Progenitor cell of endocrine pancreas (in vitro differentiated cells): ENCODE measurements around the gene GAA. TPM values are rescaled to one million over a fixed set of nuclear protein-coding genes. Genes with fewer than 3 reads are reported as not detected.

Experiments
- DNase-seq: peaks from one replicate; pipeline ENCODE4 v3.0.0; 2021; ENCODE audit warnings: low spot score; ENCODE audit not compliant: unreplicated experiment
- H3K27ac Mint-ChIP-seq: 2 replicates; pipeline ENCODE4 v1.8.0; 2021; ENCODE audit warnings: mild to moderate bottlenecking, moderate library complexity, mixed read lengths
- H3K27me3 Mint-ChIP-seq: 2 replicates; pipeline ENCODE4 v1.8.0; 2021; ENCODE audit warnings: mixed read lengths
- H3K36me3 Mint-ChIP-seq: 2 replicates; pipeline ENCODE4 v1.8.0; 2022; ENCODE audit warnings: mixed read lengths; ENCODE audit not compliant: insufficient read depth
- H3K4me1 Mint-ChIP-seq: 2 replicates; pipeline ENCODE4 v1.8.0; 2021; ENCODE audit warnings: low read depth, mixed read lengths
- H3K4me3 Mint-ChIP-seq: 2 replicates; pipeline ENCODE4 v1.8.0; 2021; ENCODE audit warnings: low read depth, mild to moderate bottlenecking, moderate library complexity, mixed read lengths
- H3K9me3 Mint-ChIP-seq: 2 replicates; pipeline ENCODE4 v1.8.0; 2021; ENCODE audit warnings: low read depth, mixed read lengths
- total RNA-seq: library from RNA; stranded (reverse); gene quantifications from 2 replicates; pipeline ENCODE4 v1.2.1, GENCODE V29; 2021
- TF ChIP-seq, protein P1 (sequence below): fragments of 200-600 bp; sonication (generic); IDR thresholded peaks from one replicate; pipeline ENCODE4 v1.5.0; 2021; ENCODE audit warnings: antibody characterized with exemption, mild to moderate bottlenecking; ENCODE audit not compliant: unreplicated experiment

The GAA gene
- total RNA-seq, 1 donor from 2014 or later: 37.9 TPM

DNA sequence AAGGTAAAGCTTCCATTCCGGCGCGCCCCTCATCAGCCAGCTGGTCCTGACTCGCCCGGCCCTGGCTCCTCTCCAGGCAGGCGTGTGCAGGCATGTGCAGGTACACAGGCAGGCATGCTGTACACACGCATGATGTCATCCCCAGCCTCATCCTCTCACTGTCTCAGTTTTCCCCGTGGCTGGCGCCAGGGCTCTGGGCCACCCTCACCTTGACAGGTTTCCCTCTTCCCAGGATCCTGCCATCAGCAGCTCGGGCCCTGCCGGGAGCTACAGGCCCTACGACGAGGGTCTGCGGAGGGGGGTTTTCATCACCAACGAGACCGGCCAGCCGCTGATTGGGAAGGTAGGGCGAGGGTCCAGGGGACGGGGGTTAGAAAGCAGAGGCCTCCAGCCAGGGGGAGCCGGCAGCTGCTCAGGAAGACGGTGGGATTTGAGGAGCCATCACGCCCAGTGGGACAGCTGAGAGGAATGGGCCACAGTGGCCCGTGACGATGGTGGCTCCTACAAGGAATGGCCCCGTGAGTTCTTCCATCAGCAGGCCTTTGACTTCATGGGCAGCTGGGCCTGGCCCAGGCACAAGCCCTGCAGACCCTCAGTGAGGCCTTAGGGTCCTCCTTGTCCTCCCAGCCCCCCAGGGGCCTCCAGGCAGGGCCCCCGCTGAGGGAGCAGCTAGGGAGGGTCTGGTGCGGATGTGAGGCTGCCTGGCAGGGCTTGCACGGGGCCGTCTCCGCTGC lies 8.5 kb downstream of the GAA start:
- no peaks in the 10 kb centered on the region for H3K9me3 Mint-ChIP-seq
- H3K27ac Mint-ChIP-seq: no peak overlapping the region
- TF ChIP-seq, protein P1, sequence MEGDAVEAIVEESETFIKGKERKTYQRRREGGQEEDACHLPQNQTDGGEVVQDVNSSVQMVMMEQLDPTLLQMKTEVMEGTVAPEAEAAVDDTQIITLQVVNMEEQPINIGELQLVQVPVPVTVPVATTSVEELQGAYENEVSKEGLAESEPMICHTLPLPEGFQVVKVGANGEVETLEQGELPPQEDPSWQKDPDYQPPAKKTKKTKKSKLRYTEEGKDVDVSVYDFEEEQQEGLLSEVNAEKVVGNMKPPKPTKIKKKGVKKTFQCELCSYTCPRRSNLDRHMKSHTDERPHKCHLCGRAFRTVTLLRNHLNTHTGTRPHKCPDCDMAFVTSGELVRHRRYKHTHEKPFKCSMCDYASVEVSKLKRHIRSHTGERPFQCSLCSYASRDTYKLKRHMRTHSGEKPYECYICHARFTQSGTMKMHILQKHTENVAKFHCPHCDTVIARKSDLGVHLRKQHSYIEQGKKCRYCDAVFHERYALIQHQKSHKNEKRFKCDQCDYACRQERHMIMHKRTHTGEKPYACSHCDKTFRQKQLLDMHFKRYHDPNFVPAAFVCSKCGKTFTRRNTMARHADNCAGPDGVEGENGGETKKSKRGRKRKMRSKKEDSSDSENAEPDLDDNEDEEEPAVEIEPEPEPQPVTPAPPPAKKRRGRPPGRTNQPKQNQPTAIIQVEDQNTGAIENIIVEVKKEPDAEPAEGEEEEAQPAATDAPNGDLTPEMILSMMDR: no peak
- H3K36me3 Mint-ChIP-seq: peaks cover 1% of the 10 kb centered on the region
- no peak overlapping the region for H3K4me3 Mint-ChIP-seq
- H3K27me3 Mint-ChIP-seq: peaks cover 2% of the 10 kb centered on the region
- peaks cover 2% of the 10 kb centered on the region for H3K4me1 Mint-ChIP-seq
- no peak for DNase-seq

GRCh38 chr17:80110447-80110812 lies 9.0 kb downstream of the GAA start:
- Mint-ChIP-seq H3K9me3 (no peaks in the 10 kb centered on the region), H3K4me3 (no peak overlapping the region), H3K4me1 (peaks cover 2% of the 10 kb centered on the region), H3K27ac (no peak overlapping the region), H3K36me3 (peaks cover 4% of the 10 kb centered on the region), H3K27me3 (peaks cover 2% of the 10 kb centered on the region)
- no peak for DNase-seq
- TF ChIP-seq, protein P1: no peak

DNA sequence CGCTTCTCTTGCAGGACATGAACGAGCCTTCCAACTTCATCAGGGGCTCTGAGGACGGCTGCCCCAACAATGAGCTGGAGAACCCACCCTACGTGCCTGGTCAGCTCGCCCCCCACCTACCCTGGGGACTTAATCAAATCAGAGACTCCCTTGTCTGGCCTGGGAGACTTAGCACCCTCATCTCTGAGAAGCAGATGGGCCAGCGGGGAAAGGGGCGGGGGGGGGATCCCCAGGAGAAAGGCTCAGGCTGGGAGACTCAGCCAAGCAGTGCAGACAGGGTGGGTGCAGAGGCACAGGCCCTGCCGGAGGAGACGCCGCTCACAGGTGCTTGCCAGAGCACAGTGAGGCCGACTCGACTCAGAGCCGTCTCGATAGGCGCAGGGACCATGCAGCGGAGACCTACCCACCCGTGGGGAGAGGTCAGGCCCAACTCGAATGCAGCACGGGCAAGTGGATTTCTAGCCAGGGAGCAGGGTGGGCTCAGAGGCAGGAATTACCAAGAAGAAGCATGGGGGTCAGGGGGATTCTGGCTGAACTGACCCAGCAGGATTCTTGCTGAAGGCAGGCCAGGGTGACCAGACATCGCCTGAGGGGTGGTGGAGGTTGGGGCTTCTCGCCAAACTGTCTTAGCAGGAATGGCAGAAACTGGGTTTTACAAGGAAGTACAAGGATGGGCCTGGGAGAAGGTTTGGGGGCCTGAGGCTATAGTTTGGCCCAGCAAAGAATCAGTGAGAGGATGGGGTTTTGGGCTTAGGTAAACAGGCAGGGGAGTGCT lies 9.7 kb downstream of the GAA start:
- TF ChIP-seq, protein P1: no peak
- no peak for DNase-seq
- Mint-ChIP-seq H3K4me1 (peaks cover 1% of the 10 kb centered on the region), H3K27ac (no peak overlapping the region), H3K36me3 (peaks cover 4% of the 10 kb centered on the region), H3K27me3 (peaks cover under 1% of the 10 kb centered on the region), H3K4me3 (no peak overlapping the region), H3K9me3 (no peaks in the 10 kb centered on the region)

- peaks cover 1% of the 10 kb centered on the region for H3K4me1 Mint-ChIP-seq
- no peak overlapping the region for H3K4me3 Mint-ChIP-seq
- TF ChIP-seq, protein P1: peak; percentile 23
- peaks cover 4% of the 10 kb centered on the region for H3K36me3 Mint-ChIP-seq
- H3K9me3 Mint-ChIP-seq: no peaks in the 10 kb centered on the region
- no peaks in the 10 kb centered on the region for H3K27me3 Mint-ChIP-seq
- no peak for DNase-seq
- no peak overlapping the region for H3K27ac Mint-ChIP-seq
These were observed 10.5 kb downstream of the GAA start for GRCh38 chr17:80111702-80112470.

- DNase-seq: no peak
- H3K27ac Mint-ChIP-seq: no peak overlapping the region
These were observed 11.2 kb downstream of the GAA start for GRCh38 chr17:80112471-80113032.

More at GRCh38 chr17:80112471-80113032, 11.2 kb downstream of the GAA start:
- Mint-ChIP-seq H3K36me3 (peaks cover 4% of the 10 kb centered on the region), H3K4me1 (peaks cover 1% of the 10 kb centered on the region), H3K27me3 (no peaks in the 10 kb centered on the region), H3K9me3 (no peaks in the 10 kb centered on the region), H3K4me3 (no peak overlapping the region)
- TF ChIP-seq, protein P1: no peak
